GM18868 (cell line): ENCODE results near the gene EPHB4.
A peak's percentile ranks its signal among the peaks of the same experiment; 100 is the strongest.

Experiments
- ATAC-seq: cut with Tn5 transposase; IDR thresholded peaks from one replicate; pipeline ENCODE4 v1.9.1; 2021; ENCODE audit warnings: mild to moderate bottlenecking, moderate library complexity; ENCODE audit not compliant: unreplicated experiment

EPHB4 gene

DNA sequence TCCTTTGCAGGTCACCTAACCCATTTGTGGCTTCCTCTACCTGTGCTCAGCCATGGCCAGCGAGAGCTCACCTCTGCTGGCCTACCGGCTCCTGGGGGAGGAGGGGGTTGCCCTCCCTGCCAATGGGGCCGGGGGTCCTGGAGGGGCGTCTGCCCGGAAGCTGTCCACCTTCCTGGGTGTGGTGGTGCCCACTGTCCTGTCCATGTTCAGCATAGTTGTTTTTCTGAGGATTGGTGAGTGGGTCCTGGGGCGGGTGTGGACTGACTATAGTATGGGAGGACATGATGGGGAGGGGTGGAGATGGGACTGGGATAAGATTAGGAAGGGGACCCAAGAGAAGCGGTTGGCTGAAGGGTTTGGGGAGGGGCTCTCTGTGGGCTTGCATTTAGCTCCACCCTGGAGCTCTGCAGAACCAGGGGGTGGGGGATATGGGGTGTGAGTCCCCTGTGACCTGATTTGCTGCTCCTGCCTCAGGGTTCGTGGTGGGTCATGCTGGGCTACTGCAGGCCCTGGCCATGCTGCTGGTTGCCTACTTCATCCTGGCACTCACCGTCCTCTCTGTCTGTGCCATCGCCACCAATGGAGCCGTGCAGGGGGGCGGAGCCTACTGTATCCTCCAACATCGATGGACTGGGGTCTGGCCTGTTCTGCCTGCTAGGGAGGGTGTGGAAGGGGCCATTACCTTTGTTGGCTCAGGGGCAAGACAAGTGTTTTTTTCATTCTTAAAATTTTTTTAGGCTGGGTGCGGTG, 27.0 kb upstream of the EPHB4 start:
- no peak for ATAC-seq

DNA sequence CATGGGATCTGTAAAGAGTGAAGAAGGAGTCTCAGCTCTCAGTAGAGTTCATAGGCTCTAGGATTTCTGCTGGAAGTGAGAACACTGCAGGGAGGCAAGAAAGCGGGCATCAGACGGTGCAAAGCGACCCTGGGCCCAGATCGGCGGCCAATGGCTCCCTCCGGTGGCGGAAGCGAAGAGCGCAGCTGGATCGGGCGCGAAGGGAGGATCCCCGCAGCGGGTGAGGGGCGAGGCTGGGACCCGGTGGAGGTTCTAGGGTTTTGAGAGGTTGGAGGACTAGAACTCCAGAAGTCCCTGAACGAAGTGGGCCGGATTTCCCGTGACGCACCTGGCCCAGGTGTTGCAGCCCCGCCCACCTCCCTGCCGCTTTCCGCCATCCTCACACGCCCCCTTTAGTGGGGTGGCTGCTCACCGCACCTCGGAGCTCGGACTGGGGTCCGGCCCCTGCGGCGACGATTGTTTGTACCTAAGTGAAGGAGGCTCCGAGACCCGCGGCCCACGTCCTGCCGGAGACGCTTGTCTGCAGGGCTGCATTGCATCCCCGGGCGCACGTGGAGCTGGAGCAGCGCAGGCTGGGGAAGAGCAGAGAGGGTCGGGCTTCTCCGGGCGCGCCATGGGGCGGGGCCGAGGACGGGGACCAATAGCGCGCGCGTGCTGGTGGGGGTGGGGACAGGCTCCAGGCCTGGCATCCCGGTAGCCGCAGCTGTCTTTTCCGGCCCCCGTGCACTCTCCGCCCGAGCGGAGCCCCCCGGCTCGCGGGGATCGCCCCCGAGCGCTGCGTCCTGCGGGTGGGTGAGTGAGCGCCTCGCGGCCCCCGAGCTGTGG, 24.9 kb upstream of the EPHB4 start, which contains the start of gene SLC12A9:
Gene SLC12A9 (plus strand): TSS at position 666 of the 825 bp plus-strand sequence. CDS start 1,485 bp downstream, outside the sequence.
- ATAC-seq = peak; percentile 85

DNA sequence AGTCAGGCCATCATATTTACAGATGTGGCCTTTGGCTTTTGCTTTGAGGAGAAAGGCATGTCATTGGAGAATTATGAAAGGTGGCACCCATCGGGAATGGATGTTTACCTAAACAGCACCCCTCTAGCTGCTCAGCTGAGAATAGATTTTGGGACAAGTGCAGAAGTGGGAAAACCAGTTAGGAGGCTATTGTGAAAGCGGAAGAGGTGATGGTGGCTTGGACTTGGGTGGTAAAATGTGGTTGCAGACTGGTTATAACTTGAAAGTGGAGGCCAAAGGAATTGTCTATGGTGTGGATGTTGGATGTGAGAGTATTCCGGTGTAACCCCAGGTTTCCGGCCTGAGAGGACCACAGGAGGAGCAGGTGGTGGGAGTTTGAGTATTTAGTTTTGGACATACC, 20.0 kb upstream of the EPHB4 start:
- ATAC-seq = no peak

DNA sequence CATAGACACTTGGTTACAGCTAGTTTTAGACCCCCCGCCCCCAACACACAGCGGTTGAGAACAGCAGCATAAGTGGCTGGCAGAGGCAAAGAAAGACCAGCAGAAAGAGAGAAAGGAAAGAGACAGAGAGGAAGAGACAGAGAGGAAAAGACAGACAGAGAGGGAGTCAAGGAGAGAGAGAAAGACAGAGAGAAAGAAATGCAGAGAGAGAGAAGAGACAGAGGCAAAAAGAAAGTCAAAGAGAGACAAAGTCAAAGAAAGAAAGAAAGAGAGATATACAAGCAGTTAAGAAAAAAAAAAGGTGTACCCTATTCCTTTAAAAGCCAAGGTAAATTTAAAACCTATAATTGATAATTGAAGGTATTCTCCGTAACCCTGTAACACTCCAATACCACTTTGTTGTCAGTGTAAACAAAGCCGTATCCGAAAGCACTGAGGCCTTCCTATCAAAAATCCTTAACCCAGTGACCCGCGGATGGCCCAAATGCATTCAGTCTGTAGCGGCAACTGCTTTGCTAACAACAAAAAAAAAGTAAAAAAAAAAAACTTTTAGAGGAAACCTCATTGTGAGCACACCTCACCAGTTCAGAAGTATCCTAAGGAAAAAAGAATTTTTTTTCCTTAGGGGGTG, 13.3 kb upstream of the EPHB4 start:
- ATAC-seq = no peak

DNA sequence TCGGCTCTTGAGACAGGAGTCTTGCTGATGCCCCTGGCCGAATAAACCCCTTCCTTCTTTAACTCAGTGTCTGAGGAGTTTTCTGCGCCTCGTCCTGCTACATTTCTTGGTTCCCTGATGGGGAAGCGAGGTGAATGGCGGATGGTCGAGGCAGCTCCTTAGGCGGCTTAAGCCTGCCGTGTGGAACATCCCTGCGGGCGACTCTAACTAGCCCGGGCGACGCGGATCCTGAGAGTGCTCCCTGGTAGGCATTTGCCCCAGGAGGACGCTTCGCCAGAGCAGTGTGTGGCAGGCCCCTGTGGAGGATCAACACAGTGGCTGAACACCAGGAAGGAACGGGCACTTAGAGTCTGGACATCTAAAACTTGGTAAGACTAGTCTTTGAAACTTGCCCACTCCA, 12.0 kb upstream of the EPHB4 start:
- no peak for ATAC-seq

DNA sequence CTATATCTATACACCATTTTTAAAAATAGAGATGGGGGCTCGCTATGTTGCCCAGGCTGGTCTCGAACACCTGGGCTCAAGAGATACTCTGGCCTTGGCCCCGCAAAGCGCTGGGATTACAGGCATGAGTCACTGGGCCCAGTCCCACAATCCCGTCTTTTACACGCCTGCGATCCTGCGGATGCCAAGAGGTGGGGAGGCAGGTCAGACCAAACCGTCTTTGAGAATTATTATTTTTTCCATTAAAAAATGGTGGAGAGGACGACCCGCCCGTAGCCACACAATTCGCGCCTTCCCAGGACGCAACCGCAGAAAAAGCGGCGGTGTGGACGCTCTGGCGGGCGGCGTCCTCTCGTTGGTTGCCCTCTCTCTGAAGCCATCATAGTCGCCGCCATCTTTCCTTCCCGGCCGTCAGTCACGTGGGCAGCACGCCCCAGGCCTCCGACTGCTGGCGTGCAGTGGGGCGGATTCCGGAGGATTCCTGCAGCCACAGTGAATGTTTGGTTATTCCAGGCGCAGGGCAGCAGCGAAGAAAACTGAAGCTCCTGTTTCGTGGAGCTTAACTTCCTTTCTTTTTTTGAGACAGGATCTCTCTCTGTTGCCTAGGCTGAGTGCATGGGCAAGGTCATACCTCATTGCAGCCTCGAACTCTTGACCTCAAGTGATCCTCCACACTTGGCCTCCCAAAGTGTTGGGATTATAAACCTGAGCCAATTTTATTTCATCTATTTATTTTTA, 9.9 kb upstream of the EPHB4 start:
- ATAC-seq = peak; percentile 46

DNA sequence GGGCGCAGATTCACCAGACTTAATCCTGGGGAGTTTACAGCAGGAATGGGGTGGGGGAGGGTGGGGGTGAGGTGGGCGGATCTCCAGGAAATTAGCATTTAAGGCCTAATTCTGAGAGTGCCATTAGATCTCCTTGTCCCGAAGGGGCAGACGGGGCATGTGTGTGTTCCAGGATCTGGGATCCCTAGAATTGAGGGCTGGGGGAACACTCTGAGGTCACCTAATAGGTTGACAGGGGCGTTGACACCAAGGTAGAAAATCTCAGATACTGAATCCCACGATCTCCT, 9.4 kb upstream of the EPHB4 start:
- ATAC-seq = no peak

DNA sequence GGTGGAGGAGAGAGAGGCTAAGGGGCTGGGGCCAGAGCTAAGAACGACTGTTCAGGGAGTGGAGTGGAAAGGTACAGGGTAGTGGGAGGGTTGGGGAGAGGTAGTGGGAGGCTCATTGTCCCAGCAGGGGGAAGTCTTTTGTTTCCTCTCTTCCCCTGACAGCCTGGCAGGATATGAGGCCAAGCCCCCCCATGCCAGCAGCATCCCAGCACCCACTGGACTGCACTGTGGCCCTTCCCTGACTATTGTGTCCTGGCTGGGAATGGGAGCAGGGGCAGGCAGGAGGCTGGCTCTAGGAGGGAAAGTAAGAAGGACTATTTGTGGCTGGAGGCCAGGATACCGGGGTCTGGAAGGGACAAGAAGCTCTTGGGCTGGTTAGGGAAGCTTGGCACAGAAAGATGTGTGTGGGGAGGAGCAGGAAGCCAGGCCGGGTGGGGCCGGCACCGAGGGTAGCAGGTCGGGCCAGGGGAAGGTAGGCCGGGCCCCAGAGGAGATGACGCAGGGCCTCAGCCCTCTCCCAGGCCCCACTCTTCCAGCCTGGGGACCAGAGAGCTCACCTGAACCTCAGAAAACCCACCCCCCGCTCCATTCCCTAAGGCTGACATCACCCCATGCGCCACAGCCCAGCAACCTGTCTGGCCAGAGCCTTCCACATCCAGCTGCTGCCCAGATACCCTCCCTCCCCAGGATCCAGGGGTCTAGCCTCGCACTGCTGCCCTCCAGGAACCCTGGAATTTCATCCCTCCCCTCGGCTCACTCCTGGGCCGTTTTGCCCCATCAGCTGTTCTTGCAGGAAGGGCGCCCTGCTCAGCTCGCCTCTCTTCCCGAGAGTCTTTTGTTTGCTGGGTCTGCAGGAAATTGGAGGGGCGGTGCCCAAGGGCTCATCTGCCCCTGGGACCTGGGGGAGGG, 8.8 kb upstream of the EPHB4 start:
- no peak for ATAC-seq

DNA sequence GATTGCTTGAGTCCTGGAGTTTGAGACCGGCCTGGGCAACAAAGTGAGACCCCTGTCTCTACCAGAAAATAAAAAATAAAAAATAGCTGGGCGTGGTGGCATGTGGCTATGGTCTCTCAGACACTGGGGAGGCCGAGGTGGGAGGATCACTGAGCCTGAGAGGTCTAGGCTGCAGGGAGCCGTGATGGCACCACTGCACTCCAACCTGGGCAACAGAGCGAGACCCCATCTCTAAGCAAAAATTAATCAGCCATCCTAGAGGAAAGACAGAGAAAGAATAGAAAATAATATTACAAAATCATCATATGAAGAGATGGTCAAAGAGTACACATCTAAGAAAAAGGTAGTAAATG, 4.9 kb upstream of the EPHB4 start:
- no peak for ATAC-seq

DNA sequence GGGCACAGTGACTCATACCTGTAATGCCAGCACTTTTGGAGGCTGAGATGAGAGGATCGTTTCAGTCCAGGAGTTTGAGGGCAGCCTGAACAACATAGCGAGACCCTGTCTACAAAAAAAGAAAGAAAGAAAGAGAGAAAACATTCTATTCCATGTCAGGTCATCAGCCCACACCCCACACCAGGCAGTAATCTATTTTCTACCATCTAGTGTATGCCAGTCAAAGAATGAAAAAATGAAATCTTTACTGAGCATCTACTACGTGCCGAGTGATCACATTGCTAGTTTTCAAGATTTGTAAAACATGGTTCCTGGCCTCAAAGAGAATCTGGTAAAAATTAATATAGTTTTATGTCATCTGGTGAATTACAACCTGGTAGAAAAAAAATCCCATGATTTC, 3.1 kb upstream of the EPHB4 start:
- ATAC-seq = no peak

DNA sequence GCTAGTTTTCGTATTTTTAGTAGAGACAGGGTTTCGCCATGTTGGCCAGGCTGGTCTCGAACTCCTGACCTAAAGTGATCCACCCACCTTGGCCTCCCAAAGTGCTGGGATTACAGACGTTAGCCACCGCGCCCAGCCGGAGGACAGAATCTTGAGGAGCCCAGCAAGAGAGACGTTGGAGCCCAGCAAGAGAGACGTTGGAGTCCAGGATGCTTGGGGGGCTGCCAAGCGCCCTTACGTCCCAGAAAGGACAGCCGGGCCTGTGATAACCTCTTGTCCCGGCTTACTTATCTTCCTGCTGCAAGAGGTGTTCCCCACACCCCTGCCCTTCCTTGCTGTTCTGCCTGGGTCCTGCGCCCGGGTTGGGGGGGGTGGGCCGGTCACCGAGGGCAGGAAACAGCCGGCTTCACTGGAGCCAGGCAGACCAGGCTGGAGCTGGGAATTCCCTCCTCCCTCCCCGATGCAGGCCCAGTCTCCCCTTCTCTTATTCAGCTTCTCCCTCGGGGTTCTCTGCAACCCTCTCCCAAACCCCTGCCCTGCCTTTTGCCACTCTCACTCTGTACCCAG, 1.9 kb upstream of the EPHB4 start:
- ATAC-seq = no peak

DNA sequence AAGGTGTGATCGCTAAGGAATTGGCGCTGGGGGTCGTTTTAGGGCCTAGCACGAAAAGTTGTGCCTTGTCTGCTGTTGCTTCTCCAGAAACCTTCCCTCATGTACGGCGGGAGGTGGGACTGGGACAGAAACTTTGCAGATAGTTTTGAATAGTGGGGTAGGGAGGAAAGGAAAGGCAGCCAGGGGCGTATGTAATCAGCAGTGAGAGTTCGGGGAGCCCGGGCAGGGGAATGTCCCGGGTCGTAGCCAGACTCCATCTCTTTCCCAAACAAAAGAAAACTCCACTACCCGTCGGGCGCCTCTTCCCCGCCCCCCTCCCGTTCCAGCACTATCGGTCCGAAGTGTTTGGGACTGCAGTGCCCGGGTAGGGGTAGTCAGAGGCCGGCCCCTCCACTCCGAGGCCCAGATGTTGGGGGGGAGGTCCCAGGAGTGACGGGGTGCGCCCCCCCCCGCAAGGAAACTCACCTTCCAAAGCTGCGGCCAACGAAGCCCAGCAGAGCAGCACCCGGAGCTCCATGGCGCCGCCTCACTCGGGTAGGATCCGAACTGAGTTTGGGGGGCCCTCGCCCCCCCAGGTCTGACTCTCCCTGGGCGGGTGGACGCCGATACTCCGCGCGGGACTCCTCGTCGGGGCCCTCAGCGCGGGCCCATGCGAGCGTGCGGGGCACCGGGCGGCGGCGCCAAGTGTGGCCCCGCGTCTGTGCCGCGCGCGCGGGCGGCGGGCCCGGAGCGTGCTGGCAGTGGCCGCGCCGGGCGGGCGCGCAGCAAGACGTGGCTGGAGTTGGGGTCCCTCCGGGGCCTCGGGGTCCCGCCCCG, 601 bp downstream of the EPHB4 start:
- ATAC-seq = no peak

DNA sequence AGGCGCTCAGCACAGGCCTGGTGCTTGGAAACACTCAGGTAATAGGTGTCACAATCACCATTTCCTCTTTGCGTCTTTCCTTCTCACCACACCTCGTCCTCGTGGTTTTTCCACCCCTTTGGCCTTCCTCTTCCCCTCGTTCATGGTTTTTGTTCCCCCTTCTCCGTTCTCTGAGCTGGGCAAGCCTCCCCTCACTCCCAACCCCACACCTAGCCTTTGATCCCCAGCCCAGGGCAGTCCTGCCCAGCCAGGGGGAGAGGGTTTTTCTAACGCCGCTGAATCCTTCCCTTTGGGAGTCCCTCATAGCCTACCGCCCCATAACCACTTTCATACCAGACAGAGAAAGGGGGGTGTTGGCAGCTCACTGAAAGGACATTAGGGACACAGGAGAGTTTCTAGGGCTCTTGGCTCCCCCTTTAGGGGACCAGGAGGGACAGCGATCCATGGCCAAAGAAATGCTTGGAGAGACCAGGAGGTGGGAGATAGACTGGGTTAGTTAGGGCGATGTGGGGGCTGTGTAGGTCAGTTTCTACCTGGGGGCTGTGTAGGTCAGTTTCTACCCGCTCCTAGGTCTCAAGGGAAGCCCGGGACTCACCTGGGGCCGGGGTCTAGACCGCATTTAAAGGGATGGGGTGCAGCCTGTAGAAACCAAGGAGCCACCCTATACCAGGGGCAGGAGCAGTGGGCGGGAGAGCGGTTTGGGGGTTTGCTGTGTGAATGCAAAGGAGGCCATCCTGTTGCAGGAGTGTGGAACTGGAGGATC, 1.4 kb downstream of the EPHB4 start:
- no peak for ATAC-seq

DNA sequence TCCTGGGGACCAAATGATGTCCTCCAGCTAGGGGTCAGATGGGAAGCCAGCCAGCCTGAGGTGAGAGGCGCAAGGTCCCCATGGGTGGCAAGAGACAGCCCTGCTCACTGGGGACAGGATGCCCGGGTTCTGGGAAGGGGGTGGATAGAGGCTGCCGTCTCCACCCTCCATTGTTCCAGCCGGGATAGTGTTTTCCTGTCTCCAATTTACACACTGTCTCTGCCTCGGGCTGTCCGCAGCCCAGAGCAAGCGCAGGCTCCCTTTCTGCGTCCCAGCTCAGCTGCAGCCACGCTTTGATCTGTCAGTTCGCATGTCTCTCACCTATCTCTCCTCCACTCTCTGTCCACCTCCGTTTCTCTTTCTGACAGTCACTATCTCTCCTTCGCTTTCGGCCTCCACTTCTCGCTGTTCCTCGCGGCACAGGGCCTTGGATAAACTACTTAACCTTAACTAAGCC, 2.1 kb downstream of the EPHB4 start:
- ATAC-seq = no peak

DNA sequence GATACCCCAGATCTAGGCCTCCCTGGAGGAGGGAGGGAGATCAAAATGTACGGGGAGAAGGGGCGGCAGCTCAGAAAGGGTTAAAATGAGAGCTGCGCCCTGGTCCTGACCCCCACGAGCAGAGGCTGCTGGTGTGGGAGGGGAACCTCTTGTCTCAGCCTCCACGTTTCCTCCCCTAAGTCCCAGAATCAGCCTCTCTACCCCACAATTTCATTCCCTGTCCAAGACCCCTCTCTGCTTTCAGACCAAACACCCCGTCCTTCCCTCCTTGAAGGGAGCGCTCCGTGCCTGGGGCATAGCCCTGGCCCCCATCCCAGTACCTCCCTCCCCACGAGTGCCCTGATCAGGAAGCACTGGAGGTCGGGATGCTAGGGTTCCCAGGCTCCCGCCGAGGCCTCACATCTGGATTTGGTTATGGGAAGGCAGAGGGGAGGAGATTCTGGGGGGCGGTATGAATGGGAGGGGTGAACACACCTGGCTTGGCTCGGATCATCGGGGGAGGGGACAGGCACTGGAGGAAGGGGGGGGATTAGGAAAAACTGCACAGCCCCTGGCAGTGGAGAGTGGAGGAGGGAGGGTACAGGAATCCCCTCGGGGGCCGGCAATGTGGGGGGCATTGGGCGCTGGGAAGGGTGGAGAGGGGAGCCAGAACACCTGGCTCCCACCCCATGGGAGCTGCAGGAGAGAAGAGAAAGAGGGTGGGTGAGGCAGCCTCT, 2.7 kb downstream of the EPHB4 start:
- ATAC-seq = no peak

DNA sequence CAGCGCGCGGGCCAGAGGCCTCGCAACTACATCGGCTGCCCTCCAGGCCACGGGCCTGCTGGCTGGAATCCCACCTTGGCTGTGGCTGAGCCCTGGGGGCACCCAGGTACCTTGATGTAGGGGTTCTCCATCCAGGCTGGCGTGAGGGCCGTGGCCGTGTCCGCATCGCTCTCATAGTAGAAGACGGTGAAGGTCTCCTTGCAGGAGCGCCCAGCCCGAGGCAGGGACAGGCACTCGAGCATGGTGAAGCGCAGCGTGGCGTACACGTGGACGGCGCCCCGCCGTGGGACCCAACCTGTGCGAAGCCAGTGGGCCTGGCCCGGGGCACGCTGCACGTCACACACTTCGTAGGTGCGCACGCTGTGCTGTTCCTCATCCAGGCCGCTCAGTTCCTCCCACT, 3.8 kb downstream of the EPHB4 start:
- no peak for ATAC-seq

DNA sequence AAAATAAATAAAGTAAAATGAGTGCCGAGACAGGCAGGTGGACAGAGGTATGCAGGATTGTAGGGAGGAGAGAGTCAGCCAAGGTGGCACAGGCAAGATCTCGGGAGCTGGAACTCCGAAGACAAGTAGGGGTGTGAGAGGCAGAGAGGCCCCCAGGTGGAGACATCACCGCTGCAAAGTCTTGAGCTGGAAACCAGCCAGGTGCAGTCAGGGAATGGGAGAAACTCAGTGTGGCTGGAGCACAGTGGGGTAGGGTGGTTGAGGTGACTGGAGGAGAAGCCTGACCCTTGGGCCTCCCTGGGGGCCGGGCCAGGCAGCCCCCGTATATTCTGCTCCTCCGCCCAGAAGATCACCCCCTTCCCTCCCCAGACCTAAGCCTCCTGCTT, 4.2 kb downstream of the EPHB4 start:
- ATAC-seq = no peak
